ENCODE results near the gene ANKRD50.

Gene ANKRD50

DNA sequence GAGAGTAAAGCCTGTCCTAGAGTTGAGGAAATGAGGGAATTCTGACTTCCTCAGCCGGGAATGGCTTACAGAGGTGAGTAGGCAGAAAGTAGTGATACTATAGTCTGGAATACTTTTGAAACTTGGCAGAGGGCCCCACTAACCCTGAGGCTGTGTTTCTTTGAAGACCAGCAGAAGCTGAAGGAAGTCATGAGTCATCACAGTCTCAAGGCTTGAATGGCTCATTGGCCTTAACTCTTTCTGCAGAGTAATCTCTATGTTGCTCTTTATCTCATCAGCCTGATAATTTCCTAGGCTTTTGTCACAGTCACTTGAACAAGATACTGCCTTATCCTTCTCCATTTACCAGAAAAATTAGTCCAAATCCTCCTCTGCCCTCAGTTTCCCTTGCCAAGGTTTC is 80.8 kb downstream of the ANKRD50 start:
- FAIRE-seq, result no peak

DNA sequence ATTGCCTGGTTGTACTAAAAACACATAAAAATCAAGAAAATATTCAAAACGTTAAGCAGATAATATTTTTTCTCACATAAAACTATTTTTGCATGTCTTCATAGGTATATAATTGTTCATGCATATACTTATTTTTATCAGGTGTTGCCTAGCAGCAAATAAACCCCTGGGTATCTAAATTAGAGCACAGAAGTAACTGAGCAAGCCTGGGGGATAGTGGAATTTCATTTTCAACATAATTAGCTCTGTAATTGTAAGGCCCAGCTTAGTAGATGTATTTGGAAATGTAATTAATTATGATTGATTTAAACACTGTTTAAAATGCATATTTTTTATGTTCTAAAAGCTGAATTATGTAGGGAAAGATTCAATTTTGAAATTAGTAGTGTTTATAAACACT is 82.9 kb downstream of the ANKRD50 start:
- FAIRE-seq, result no peak

Measured in endometrium (tissue), 2 donors.